HCEC 1CT (cell line): ENCODE data around the gene VSIR.
A peak's percentile ranks its signal among the peaks of the same experiment; 100 is the strongest.

Experiments
- DNase-seq: peaks from one replicate; pipeline ENCODE4 v3.0.0-alpha.2; 2017

The VSIR gene

GRCh38 chr10:71746344-71747037, 26.8 kb downstream of the VSIR start:
- DNase-seq: no peak

GRCh38 chr10:71745664-71746250, 27.6 kb downstream of the VSIR start:
- DNase-seq: no peak

GRCh38 chr10:71744897-71745663, 28.2 kb downstream of the VSIR start:
- DNase-seq: no peak

- no peak for DNase-seq
Observed at GRCh38 chr10:71743866-71744265, 29.5 kb downstream of the VSIR start.

- DNase-seq: no peak
Observed at GRCh38 chr10:71743089-71743838, 30.1 kb downstream of the VSIR start.

- no peak for DNase-seq
Observed at GRCh38 chr10:71742301-71743088, 30.8 kb downstream of the VSIR start.

- DNase-seq: no peak
Observed at GRCh38 chr10:71741671-71742070, 31.6 kb downstream of the VSIR start.

GRCh38 chr10:71741029-71741428, 32.3 kb downstream of the VSIR start:
- no peak for DNase-seq

- peak; percentile 57 for DNase-seq
Observed at GRCh38 chr10:71740069-71740653, 33.2 kb downstream of the VSIR start.

- no peak for DNase-seq
Observed at GRCh38 chr10:71739358-71739900, 33.9 kb downstream of the VSIR start.

- DNase-seq: no peak
Observed at GRCh38 chr10:71737834-71738197, 35.5 kb downstream of the VSIR start.

GRCh38 chr10:71737001-71737833, 36.1 kb downstream of the VSIR start:
- no peak for DNase-seq

- no peak for DNase-seq
Observed at GRCh38 chr10:71736570-71736952, 36.8 kb downstream of the VSIR start.

- DNase-seq: no peak
Observed at GRCh38 chr10:71735709-71736569, 37.4 kb downstream of the VSIR start.

GRCh38 chr10:71734797-71735196, 38.5 kb downstream of the VSIR start:
- DNase-seq: no peak

- no peak for DNase-seq
Observed at GRCh38 chr10:71731791-71732190, 41.5 kb downstream of the VSIR start.

- DNase-seq: no peak
Observed at GRCh38 chr10:71729161-71729636, 44.1 kb downstream of the VSIR start.

- no peak for DNase-seq
Observed at GRCh38 chr10:71727738-71728737, 45.3 kb downstream of the VSIR start.
